Right lung (tissue), 5 donors: ENCODE data around the gene EME2. TPM values are rescaled to one million over a fixed set of nuclear protein-coding genes. Genes with fewer than 3 reads are reported as not detected.

ENCODE experiments used
- DNase-seq, 2 donors: peaks; one replicate each; pipeline ENCODE4 v3.0.0-alpha.2; 2013
- polyA plus RNA-seq, 5 donors: library from polyadenylated mRNA; unstranded; fragments of 120-200 nt; gene quantifications; one replicate each; pipeline versions ENCODE4 v1.2.1 to v1.2.3, GENCODE V29; 2013; ENCODE audit warnings: inconsistent platforms in 1 of 5, low replicate concordance in 1 of 5; ENCODE audit not compliant: insufficient read length in 5 of 5, insufficient read depth in 1 of 5

EME2 gene
- polyA plus RNA-seq, 5 donors: 6.7 to 10.5 (median 7.8) TPM

- DNase-seq: no peak
Measured at GRCh38 chr16:1744338-1744840, 28.2 kb upstream of the EME2 start.

GRCh38 chr16:1745181-1745899 lies 27.3 kb upstream of the EME2 start:
- DNase-seq: no peak

GRCh38 chr16:1745900-1746692 lies 26.5 kb upstream of the EME2 start:
- DNase-seq: no peak

GRCh38 chr16:1746693-1747195 lies 25.9 kb upstream of the EME2 start:
- no peak for DNase-seq

- DNase-seq: no peak
Measured at GRCh38 chr16:1747934-1748333, 24.7 kb upstream of the EME2 start.

- no peak for DNase-seq
Measured at GRCh38 chr16:1749152-1750117, 23.2 kb upstream of the EME2 start.

GRCh38 chr16:1751946-1752345 lies 20.7 kb upstream of the EME2 start:
- DNase-seq: no peak

GRCh38 chr16:1752853-1753252 lies 19.8 kb upstream of the EME2 start:
- DNase-seq: no peak

- DNase-seq: no peak
Measured at GRCh38 chr16:1754204-1754603, 18.4 kb upstream of the EME2 start.

GRCh38 chr16:1757714-1758461 lies 14.7 kb upstream of the EME2 start:
- DNase-seq: no peak

- DNase-seq: no peak
Measured at GRCh38 chr16:1758923-1759322, 13.7 kb upstream of the EME2 start.

GRCh38 chr16:1759511-1759910 lies 13.1 kb upstream of the EME2 start:
- no peak for DNase-seq

GRCh38 chr16:1760911-1761310 lies 11.7 kb upstream of the EME2 start:
- no peak for DNase-seq

GRCh38 chr16:1761751-1762150 lies 10.9 kb upstream of the EME2 start:
- DNase-seq: no peak

- DNase-seq: no peak
Measured at GRCh38 chr16:1762196-1762878, 10.3 kb upstream of the EME2 start.

- no peak for DNase-seq
Measured at GRCh38 chr16:1762879-1763520, 9.6 kb upstream of the EME2 start.

GRCh38 chr16:1763521-1764511 lies 8.8 kb upstream of the EME2 start:
- no peak for DNase-seq

GRCh38 chr16:1764971-1765370 lies 7.6 kb upstream of the EME2 start:
- no peak for DNase-seq

- no peak for DNase-seq
Measured at GRCh38 chr16:1765826-1766225, 6.8 kb upstream of the EME2 start.
